ENCODE data around the gene DTX1.

DNA sequence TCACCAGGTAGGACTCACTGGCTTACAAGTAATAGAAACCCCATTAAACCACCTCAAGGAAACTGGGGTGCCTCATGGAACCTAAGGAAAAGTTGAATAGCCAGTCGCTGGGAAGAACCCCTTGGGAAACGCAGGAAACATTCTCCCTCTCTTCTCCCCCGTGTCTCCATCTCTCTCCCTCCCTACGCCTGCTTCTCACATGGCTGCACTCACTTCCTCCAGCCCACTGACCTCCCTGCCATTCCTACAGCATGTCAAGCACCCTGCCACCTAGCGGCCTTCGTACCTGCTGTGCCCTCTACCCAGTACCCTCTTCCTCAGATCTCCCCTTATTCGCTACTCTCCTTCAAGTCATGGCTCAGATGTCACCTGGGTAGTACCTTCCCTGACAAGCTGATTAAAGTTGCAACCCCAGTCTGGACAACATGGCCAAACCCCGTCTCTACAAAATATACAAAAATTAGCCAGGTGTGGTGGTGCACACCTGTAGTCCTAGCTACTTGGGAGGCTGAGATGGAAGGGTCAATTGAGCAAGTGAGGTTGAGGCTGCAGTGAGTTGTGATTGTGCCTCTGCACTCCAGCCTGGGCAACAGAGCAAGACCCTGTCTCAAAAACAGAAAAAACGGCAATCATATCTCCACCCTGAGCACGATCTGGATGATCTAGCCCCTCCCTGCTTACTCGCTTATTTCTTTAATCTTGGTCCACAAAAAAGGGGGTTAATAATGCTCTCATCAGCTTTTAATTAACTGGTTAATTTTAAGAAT, 6.4 kb upstream of the DTX1 start:
- TF ChIP-seq, protein P1, sequence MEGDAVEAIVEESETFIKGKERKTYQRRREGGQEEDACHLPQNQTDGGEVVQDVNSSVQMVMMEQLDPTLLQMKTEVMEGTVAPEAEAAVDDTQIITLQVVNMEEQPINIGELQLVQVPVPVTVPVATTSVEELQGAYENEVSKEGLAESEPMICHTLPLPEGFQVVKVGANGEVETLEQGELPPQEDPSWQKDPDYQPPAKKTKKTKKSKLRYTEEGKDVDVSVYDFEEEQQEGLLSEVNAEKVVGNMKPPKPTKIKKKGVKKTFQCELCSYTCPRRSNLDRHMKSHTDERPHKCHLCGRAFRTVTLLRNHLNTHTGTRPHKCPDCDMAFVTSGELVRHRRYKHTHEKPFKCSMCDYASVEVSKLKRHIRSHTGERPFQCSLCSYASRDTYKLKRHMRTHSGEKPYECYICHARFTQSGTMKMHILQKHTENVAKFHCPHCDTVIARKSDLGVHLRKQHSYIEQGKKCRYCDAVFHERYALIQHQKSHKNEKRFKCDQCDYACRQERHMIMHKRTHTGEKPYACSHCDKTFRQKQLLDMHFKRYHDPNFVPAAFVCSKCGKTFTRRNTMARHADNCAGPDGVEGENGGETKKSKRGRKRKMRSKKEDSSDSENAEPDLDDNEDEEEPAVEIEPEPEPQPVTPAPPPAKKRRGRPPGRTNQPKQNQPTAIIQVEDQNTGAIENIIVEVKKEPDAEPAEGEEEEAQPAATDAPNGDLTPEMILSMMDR (optimal IDR thresholded peaks at IDR 0.05 in 1 of 3, IDR thresholded peaks at IDR 0.05 in 1 of 3, conservative IDR thresholded peaks at IDR 0.05 in 1 of 3; ENCODE audit: extremely low read depth in 1 of 3, insufficient read depth in 2 of 3, low read length in 3 of 3), result peak; percentile 27 to 79 (median 37)
- no peak for TF ChIP-seq EZH2 (IDR thresholded peaks at IDR 0.05; ENCODE audit: low read length)

Data from keratinocyte (primary cell).